Ramos (cell line): ENCODE data around the gene PCK1.

Source experiments
- in situ Hi-C: fragments of 300-500 bp; cut with MboI; formaldehyde crosslinking; loops from one replicate; pipeline ENCODE4 v1.14.3; 2022; ENCODE audit warnings: low sequenced_read_pairs; ENCODE audit not compliant: unreplicated experiment

Gene PCK1

DNA sequence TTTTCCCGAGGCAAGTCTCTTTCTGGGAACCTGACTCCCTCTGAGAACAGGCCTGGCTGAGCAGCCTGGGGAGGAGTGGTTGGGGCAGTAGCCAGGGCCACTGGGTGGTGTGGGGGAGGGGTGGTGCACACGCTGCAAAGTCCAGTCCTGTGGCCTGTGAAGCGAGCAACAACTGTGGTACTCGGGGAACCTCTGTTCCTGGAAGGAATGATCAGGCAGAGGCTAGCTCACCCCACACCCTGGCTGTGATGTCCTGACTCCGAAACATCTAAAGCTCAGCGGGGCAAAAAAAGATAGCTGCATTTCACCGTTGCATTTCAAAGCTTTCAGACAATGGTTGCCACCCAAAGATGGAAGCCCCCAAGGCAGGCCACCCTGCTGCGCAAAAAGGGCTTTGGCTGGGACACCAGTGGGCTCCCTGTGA is 25.5 kb downstream of the PCK1 start:
- in situ Hi-C loops: no loop called here

DNA sequence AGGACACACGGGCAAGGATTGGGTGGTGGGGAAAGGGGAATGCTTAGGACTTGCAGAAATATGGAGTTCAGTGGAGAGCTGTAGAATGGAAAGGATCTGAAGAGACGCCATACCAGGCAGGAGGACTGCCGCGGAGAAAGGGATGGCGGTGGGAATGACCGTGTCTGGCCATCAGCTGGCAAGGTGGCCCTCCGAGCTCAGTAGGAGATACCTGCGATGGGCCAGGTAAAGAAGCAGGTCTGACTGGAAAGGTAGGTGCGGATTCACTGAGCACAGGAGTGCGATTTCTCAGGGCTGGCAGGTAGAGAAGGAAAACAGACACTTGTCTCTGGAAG is 26.0 kb downstream of the PCK1 start:
- in situ Hi-C loops: no loop called here

- in situ Hi-C loops: no loop called here
Measured at GRCh38 chr20:57587278-57587988, 26.5 kb downstream of the PCK1 start.

- in situ Hi-C loops: no loop called here
Measured at GRCh38 chr20:57587989-57588377, 27.1 kb downstream of the PCK1 start.

GRCh38 chr20:57588596-57588995 is 27.7 kb downstream of the PCK1 start:
- in situ Hi-C loops: no loop called here

DNA sequence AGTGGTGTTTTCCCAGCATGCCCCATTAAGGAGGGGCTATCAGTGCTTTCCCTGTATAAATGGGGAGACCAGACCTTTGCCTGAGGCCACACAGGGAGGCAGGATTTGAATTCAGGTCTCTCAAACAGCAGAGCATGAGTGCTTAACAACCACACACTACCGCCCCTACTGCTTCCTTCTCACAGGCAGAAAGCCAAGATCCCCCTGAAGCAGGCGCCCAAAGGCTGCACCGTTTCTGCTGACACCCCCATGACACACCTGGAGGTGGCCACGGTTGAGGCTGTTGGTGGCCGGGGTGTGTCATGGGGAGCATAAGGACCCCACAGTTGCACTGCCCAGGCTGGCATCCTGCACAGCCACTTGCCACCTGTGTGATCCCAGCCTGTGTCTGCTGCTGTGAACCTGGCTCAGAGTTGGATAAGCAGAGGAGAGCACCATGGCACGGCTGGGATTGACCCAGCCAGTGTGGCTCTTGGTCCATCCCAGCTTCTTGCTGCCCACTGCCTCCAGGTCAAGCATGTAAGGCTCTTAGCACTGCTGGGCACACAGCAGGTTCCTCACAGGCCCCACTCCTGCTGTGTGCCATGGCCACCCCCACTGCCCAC is 28.3 kb downstream of the PCK1 start:
- in situ Hi-C loops: no loop called here

DNA sequence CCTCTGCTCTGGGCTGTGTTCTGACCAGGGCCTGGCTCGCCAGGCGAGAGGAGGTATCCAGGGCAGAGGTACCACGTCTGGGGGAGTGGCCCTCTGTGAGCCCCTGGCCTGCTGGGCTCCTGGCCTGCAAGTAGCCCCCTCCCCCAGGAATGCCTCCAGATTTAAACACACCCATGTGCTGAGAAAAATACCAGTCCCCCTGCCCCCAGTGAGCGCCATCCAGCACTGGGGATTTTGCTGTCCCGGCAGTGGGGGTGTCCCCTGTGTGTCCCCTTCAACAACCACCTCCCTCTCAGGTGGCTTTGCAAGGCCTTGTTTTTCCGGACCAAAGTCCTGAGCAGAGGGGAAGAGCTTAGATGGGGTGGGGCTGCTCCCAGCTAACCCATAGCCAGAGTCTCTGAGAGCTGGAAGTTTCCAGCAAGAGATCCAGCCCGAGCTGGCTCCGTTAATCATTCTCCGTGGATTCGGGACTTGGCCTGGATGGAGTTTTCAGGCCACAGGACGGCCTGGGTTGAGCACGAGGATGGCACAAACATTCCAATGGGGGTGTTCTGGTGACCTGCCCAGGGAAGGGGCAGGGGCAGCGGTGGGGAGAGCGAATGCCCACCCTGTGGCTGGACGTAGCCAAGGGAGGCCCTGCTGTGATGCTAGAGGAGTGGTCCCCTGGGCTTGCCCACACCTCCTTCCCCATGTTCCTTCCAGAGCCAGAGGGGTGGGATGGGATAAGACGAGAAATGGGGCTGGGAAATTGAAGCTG is 29.0 kb downstream of the PCK1 start:
- in situ Hi-C loops: loop anchor here (5.0 to 10.0 kb wide), 4 partner anchors 83 to 592 kb away; no protein-coding TSS in a partner anchor

DNA sequence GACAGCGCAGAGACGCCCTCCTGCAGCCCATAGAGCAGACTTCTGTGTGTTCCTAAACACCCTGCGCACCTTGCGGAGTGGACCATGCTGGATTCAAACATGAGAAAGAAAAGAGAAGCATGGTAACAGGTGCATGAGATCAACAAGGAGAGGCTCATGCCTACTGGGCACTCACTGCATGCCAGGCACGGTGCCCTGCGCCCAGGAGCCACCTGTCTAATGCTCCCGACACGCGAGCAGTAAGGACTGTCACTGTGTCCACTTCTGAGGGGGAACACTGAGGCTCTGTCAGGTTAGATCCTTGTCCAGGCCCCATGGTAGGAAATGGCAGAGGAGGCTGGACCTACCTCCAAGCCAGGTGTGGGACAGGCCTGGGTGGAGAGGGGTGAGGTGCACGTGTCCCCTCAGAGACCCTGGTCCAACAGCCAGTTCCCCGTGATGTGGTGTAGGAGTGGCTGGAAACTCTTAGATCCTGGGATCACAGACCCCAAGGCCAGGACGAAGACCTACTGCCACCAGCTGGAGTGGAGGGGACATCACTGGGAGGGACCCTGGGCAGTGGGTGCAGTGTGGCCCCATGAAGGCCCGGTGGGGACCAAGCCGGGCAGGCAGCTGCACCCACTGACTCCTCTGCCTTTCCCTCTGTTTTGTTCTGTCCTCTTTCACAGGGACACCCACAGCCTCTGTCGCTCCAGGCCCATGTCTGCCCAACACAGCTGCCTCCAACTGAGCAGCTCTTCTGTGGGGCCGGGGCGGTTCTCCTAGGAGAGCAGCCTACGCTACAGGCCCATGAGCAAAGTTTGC is 29.8 kb downstream of the PCK1 start:
- in situ Hi-C loops: loop anchor here (5.0 to 10.0 kb wide), 4 partner anchors 83 to 592 kb away; no protein-coding TSS in a partner anchor

GRCh38 chr20:57591289-57592229 is 30.6 kb downstream of the PCK1 start:
- in situ Hi-C loops: loop anchor here (5.0 to 10.0 kb wide), 4 partner anchors 84 to 591 kb away; no protein-coding TSS in a partner anchor

GRCh38 chr20:57592263-57593092 is 31.6 kb downstream of the PCK1 start:
- in situ Hi-C loops: loop anchor here (5.0 to 10.0 kb wide), 4 partner anchors 85 to 590 kb away; no protein-coding TSS in a partner anchor

- in situ Hi-C loops: loop anchor here (5.0 to 10.0 kb wide), 4 partner anchors 86 to 589 kb away; no protein-coding TSS in a partner anchor
Measured at GRCh38 chr20:57593134-57593886, 32.4 kb downstream of the PCK1 start.

- in situ Hi-C loops: loop anchor here (5.0 to 10.0 kb wide), 4 partner anchors 87 to 588 kb away; no protein-coding TSS in a partner anchor
Measured at GRCh38 chr20:57594092-57594951, 33.4 kb downstream of the PCK1 start.

DNA sequence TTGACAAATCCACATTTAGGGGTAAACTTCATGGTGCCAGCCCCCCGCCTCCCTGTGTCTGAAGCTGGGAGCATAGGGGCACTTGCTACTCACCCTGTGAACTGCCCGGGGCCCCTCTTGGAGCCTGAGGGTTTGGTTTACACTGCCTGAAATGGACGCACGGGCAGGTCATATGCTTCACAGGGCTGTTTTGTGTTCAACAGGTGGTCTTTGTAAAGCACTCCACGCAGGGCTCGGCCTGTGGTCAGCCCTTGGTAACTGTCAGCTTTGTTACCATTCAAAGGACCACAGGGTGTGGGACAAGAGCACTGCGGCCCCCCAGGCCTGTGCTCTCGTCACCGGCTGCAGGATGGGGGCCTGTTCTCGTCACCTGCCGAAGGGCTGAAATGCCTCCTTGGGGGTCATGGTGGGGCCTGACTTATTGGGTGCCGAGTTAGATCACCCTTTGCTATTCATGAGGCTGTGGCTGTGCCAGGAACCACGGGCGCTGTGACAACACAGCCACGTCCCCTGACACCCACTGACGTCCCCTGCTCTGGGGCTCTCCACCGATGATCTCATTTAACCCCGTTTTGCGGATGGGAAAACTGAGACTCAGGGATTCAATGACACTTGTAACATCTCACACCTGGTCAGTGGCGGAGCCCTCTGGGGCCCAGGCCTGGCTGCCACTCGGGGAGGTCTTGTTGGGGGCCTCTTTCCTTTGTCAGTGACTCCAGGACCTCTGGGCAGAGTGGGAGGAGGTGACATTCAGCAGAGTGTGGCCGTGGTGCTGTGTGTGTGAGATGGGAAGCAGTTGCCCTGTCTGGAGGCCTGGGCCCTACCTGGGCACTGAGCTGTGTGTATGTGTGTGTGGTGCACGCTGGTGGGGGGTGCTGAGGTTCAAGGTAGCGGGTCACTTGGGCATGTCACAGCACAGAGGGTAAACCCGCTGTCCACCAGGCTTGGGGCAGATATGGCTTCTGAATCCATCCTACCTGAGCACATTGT is 34.4 kb downstream of the PCK1 start:
- in situ Hi-C loops: loop anchor here (10.0 kb wide), 1 partner anchor 511 kb away; no protein-coding TSS in a partner anchor

GRCh38 chr20:57596358-57596757 is 35.4 kb downstream of the PCK1 start:
- in situ Hi-C loops: loop anchor here (10.0 kb wide), 1 partner anchor 512 kb away; no protein-coding TSS in a partner anchor
